Right atrium auricular region (tissue), 2 donors: Measurements from ENCODE around the gene SORD. TPM values are rescaled to one million over a fixed set of nuclear protein-coding genes. Genes with fewer than 3 reads are reported as not detected.

ENCODE experiments used
- DNase-seq: peaks from one replicate; pipeline ENCODE4 v3.0.0-alpha.2; 2019; ENCODE audit warnings: low spot score
- H3K27ac ChIP-seq, 2 donors: fragments of 200-600 bp; sonication (generic); 1 replicate in 1 of 2; 2 replicates in 1 of 2; pipeline ENCODE4 v1.5.1; 2016 to 2019
- H3K27me3 ChIP-seq, 2 donors: fragments of 200-600 bp; sonication (generic); one replicate each; pipeline versions ENCODE4 v1.5.1 to v1.6.0; 2017 to 2019
- H3K36me3 ChIP-seq: fragments of 200-600 bp; sonication (generic); one replicate; pipeline ENCODE4 v1.5.1; 2016
- H3K4me1 ChIP-seq, 2 donors: fragments of 200-600 bp; sonication (generic); one replicate each; pipeline versions ENCODE4 v1.5.1 to v1.6.0; 2017 to 2019
- H3K4me3 ChIP-seq, 2 donors: fragments of 200-600 bp; sonication (generic); 1 replicate in 1 of 2; 2 replicates in 1 of 2; pipeline ENCODE4 v1.5.1; 2017 to 2019; ENCODE audit warnings: mild to moderate bottlenecking in 1 of 2, moderate library complexity in 1 of 2
- H3K9me3 ChIP-seq, 2 donors: fragments of 200-600 bp; sonication (generic); one replicate each; pipeline ENCODE4 v1.5.1; 2019
- total RNA-seq, 2 donors: library from RNA; depleted of rRNA; stranded (reverse); fragments of >200 nt; gene quantifications; one replicate each; pipeline ENCODE4 v1.1.0, GENCODE V29; 2016
- TF ChIP-seq, protein P1 (sequence below), 2 donors: fragments of 200-600 bp; sonication (generic); IDR thresholded peaks; one replicate each; pipeline ENCODE4 v1.5.1; 2019; ENCODE audit warnings: antibody characterized with exemption in 2 of 2

The SORD gene
- total RNA-seq, 2 donors from 2014 or later: 5.7 to 9.0 TPM

DNA sequence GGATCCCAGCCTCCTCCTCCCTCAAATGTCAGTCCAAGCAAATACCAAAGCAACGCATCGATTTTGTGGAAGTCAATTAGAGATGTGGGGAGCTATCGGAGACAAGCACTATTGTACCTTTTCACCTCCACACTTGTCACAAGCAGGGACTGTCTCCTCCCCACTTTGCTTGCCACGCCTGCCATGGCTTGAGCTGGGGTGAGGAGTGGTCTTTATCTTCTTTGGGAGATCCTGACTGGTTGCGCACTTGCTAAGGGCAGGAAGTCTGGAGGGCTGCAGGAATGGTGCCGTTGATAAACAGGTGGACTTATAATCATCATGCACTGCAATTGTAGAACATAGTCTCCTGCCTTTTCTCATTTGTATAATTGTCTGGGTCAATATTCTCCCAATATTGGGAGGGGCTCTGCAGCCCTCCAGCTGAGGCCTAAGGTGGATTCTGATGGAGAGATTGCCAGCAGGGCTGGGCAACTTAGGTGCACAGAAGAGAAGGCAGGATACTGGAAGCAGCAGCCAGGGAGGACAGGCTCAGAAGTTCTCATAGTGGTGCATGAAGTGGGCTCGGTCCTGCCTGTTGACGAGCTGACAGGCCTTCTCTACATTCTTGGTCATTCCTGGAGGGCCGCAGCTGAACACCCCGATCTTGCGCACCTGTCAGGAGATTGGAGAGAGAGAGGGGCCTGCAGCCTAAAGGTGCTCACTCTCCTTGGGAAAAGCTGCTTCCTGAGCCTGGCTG, 70.8 kb downstream of the SORD start:
- DNase-seq: no peak
- no peaks in the 10 kb centered on the region for H3K36me3 ChIP-seq
- TF ChIP-seq, protein P1, sequence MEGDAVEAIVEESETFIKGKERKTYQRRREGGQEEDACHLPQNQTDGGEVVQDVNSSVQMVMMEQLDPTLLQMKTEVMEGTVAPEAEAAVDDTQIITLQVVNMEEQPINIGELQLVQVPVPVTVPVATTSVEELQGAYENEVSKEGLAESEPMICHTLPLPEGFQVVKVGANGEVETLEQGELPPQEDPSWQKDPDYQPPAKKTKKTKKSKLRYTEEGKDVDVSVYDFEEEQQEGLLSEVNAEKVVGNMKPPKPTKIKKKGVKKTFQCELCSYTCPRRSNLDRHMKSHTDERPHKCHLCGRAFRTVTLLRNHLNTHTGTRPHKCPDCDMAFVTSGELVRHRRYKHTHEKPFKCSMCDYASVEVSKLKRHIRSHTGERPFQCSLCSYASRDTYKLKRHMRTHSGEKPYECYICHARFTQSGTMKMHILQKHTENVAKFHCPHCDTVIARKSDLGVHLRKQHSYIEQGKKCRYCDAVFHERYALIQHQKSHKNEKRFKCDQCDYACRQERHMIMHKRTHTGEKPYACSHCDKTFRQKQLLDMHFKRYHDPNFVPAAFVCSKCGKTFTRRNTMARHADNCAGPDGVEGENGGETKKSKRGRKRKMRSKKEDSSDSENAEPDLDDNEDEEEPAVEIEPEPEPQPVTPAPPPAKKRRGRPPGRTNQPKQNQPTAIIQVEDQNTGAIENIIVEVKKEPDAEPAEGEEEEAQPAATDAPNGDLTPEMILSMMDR (IDR thresholded peaks at IDR 0.05): no peak

GRCh38 chr15:45094358-45094730, 71.3 kb downstream of the SORD start:
- TF ChIP-seq, protein P1 (IDR thresholded peaks at IDR 0.05): no peak
- no peaks in the 10 kb centered on the region for H3K27me3 ChIP-seq
- no peak overlapping the region for H3K27ac ChIP-seq
- H3K36me3 ChIP-seq: no peaks in the 10 kb centered on the region
- DNase-seq: no peak
- no peaks in the 10 kb centered on the region for H3K9me3 ChIP-seq
- H3K4me1 ChIP-seq: no peaks in the 10 kb centered on the region
- no peak overlapping the region for H3K4me3 ChIP-seq

More for the DNA sequence above, 70.8 kb downstream of the SORD start:
- H3K27ac ChIP-seq: no peak overlapping the region
- H3K27me3 ChIP-seq: no peaks in the 10 kb centered on the region
- H3K9me3 ChIP-seq: no peaks in the 10 kb centered on the region
- no peaks in the 10 kb centered on the region for H3K4me1 ChIP-seq
- no peak overlapping the region for H3K4me3 ChIP-seq

- no peak for DNase-seq
- TF ChIP-seq, protein P1 (IDR thresholded peaks at IDR 0.05): no peak
These were observed 72.7 kb downstream of the SORD start for GRCh38 chr15:45095661-45096060.

GRCh38 chr15:45097466-45097865, 74.5 kb downstream of the SORD start:
- no peak overlapping the region for H3K4me3 ChIP-seq
- H3K27me3 ChIP-seq: no peaks in the 10 kb centered on the region
- H3K4me1 ChIP-seq: no peaks in the 10 kb centered on the region
- H3K36me3 ChIP-seq: no peaks in the 10 kb centered on the region
- no peak overlapping the region for H3K27ac ChIP-seq
- no peaks in the 10 kb centered on the region for H3K9me3 ChIP-seq
- TF ChIP-seq, protein P1 (IDR thresholded peaks at IDR 0.05): no peak
- no peak for DNase-seq

More at GRCh38 chr15:45095661-45096060, 72.7 kb downstream of the SORD start:
- no peaks in the 10 kb centered on the region for H3K9me3 ChIP-seq
- H3K27me3 ChIP-seq: no peaks in the 10 kb centered on the region
- H3K4me3 ChIP-seq: no peak overlapping the region
- H3K4me1 ChIP-seq: no peaks in the 10 kb centered on the region
- no peaks in the 10 kb centered on the region for H3K36me3 ChIP-seq
- no peak overlapping the region for H3K27ac ChIP-seq

DNA sequence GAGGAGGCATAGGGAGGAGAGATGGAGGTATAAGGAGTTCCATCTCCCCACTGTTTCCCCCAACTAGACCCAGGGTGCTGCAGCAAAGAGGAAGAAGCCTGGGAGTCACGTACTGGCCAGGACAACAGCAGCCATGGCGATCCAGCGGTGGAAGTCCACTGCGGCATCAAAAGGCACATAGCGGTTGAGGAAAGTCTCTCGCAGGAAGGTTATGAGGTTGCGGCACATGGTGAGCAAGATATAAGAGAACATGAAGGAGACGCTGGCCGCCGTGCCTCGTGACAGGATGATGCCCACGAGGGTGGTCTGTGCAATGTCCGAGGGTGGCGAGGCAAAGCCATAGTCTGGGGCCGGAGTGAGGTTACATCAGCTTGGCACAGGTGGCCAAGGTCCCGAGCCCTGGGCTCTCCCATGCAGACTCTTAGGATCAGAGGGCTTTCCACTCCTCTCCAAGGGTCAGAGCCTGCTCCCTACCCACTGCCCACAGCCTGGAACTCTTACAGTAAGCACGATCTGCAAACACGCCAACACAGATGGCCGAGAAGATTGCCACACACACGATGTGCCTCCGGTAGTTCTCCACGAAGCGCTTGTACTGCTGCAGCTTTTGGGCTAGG, 76.7 kb downstream of the SORD start:
- Histone ChIP-seq H3K27me3 (no peaks in the 10 kb centered on the region), H3K36me3 (no peaks in the 10 kb centered on the region), H3K9me3 (no peaks in the 10 kb centered on the region), H3K4me1 (no peaks in the 10 kb centered on the region), H3K27ac (no peak overlapping the region), H3K4me3 (no peak overlapping the region)
- DNase-seq: no peak
- TF ChIP-seq, protein P1 (IDR thresholded peaks at IDR 0.05): no peak
